ENCODE data around the gene ACSS1.

Gene ACSS1

GRCh38 chr20:25036331-25036936 lies 21.5 kb downstream of the ACSS1 start:
- DNase-seq (ENCODE audit: low read depth): no peak
- no peak overlapping the region for H3K4me3 ChIP-seq (ENCODE audit: low read depth, low read length)

- no peak overlapping the region for H3K4me3 ChIP-seq (ENCODE audit: low read depth, low read length)
- no peak for DNase-seq (ENCODE audit: low read depth)
These were observed 22.0 kb downstream of the ACSS1 start for GRCh38 chr20:25035921-25036320.

DNA sequence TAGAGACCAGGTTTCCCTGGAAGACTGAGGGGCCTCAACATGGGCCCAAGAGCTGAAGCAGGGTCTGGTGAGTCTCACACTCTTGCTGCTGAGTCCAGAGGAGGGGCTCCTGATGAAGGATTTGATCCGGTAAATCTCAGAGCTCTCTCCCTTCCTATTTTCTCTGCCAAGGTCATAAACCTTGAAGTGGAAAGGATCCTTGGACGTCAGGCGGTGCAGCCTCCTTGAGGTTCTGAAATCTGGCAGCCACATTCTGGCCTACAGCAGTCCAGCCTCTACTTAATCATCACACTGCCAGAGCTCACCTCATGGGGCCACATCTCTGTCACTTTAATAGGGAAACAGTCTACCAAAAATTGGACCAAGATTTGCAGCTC lies 24.0 kb downstream of the ACSS1 start:
- H3K4me3 ChIP-seq (ENCODE audit: low read depth, low read length): no peak overlapping the region
- no peak for DNase-seq (ENCODE audit: low read depth)

- H3K4me3 ChIP-seq (ENCODE audit: low read depth, low read length): no peak overlapping the region
- DNase-seq (ENCODE audit: low read depth): no peak
These were observed 24.5 kb downstream of the ACSS1 start for GRCh38 chr20:25033265-25033923.

GRCh38 chr20:25032478-25033264 lies 25.3 kb downstream of the ACSS1 start:
- H3K4me3 ChIP-seq (ENCODE audit: low read depth, low read length): no peak overlapping the region
- DNase-seq (ENCODE audit: low read depth): no peak

GRCh38 chr20:25032065-25032477 lies 25.9 kb downstream of the ACSS1 start:
- DNase-seq (ENCODE audit: low read depth): no peak
- no peak overlapping the region for H3K4me3 ChIP-seq (ENCODE audit: low read depth, low read length)

DNA sequence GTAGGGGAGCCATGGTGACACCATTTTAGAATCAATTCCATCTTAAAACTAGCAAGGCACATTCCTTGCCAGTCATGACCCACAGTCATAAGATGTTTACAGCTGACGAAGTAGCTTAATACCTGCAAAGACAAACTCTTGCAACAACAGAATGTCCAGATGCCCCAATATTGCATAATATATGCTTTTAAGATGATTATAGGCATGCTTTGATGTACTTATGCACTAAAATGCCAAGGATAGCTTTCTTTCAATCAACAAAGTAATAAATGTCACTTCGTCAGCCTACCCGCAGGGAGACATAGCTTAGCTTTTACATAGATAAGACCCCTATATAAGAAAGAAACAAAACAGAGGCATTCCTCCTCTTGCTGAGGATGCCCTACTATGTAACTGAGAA lies 26.7 kb downstream of the ACSS1 start:
- DNase-seq (ENCODE audit: low read depth): no peak
- no peak overlapping the region for H3K4me3 ChIP-seq (ENCODE audit: low read depth, low read length)

DNA sequence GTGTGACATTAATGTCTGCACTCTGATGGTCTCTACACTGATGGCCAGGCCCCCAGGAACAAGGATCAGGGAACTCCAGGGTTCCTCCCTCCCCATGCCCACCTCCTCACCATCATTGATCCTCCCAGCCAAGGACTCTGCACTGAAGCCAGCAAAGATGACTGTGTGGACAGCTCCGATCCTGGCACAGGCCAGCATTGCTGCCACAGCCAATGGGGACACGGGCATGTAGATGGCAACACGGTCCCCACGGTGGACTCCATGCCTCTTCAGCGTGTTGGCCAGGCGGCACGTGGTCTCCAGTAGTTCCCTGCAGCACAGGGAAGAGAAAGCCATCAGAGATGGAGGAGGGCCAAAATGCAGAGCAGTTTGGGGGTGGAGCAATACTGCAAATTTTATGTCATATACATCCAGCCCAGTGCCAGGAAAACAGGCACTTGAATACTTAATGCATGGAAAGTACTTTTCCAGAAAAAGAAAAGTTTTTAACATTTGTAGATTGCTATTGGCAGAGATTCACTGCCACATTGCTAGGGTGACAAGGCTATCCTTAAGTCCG lies 27.2 kb downstream of the ACSS1 start:
- H3K4me3 ChIP-seq (ENCODE audit: low read depth, low read length): no peak overlapping the region
- DNase-seq (ENCODE audit: low read depth): no peak

- DNase-seq (ENCODE audit: low read depth): no peak
These were observed 27.8 kb downstream of the ACSS1 start for GRCh38 chr20:25030007-25030648.

DNA sequence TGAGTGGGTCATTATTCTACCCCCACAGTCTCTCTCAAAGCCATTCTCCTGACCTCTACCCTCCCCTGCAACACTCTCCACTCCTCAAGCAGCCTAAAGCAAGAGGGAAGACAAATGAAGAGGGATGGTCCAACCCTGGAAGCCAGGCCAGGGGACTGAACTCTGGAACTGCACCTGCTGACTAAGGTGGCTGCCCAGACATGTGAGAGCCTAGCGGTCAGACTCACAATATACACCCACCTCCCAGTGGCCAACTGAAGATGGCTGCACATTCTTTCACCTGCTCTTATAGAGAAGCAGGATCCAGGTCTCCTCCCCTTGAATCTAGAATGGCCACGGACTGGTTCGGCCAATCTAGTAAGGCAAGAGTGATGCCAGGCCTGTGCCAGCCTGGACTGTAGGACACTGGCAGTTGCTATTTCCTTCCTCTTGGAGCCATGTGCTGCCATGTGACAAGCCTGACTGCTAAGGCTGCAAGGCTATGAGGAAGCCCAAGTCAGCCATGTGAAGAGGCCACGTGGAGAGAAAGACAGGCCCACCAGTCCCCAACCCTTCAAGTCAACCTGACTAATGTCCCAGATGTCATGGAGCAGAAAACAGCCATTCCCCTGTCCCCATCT lies 31.8 kb downstream of the ACSS1 start:
- no peak overlapping the region for H3K4me3 ChIP-seq (ENCODE audit: low read depth, low read length)
- no peak for DNase-seq (ENCODE audit: low read depth)

More at GRCh38 chr20:25030007-25030648, 27.8 kb downstream of the ACSS1 start:
- no peak overlapping the region for H3K4me3 ChIP-seq (ENCODE audit: low read depth, low read length)

DNA sequence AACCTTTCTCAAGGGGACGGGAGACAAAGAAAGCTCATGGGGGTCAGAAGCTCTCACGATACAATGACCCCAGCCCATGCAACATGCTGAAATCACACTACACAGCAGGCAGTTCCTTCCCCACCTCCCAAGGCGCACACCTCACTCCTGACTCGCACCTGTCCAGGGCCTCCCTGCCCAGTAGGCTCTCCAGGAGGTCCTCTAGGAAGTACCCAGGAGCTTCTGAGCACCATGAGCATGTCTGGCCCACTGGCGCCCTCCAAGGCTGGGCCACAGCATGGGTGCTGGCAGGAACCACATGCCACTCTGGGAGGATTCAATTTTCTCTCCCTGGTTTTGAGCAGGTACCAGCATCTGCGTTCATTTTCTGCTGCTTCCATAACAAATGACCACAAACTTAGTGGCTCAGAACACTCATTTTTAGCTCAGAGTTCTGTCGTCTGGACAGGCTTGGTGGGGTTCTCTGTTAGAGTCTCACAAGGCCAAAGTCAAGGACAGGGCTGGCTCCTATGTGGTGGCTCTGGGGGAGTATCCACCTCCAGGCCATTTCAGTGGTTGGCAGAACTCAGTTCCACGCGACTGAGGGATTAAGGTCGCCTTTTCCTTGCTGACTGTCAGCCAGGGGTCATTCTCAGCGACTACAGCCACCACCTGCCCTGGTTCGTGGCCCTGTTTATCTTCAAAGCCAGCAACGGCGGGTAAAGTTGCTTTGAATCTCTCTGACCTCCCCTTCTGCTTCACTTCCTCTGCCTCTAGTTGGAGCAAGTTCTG lies 32.7 kb downstream of the ACSS1 start:
- DNase-seq (ENCODE audit: low read depth): no peak

GRCh38 chr20:25024171-25024570 lies 33.8 kb downstream of the ACSS1 start:
- DNase-seq (ENCODE audit: low read depth): no peak
- H3K4me3 ChIP-seq (ENCODE audit: low read depth, low read length): no peak overlapping the region

More for the DNA sequence above, 32.7 kb downstream of the ACSS1 start:
- H3K4me3 ChIP-seq (ENCODE audit: low read depth, low read length): no peak overlapping the region

- H3K4me3 ChIP-seq (ENCODE audit: low read depth, low read length): no peak overlapping the region
- no peak for DNase-seq (ENCODE audit: low read depth)
These were observed 34.6 kb downstream of the ACSS1 start for GRCh38 chr20:25023356-25023755.

- no peak for DNase-seq (ENCODE audit: low read depth)
- no peak overlapping the region for H3K4me3 ChIP-seq (ENCODE audit: low read depth, low read length)
These were observed 35.3 kb downstream of the ACSS1 start for GRCh38 chr20:25022680-25023079.

- DNase-seq (ENCODE audit: low read depth): no peak
These were observed 36.6 kb downstream of the ACSS1 start for GRCh38 chr20:25021336-25021735.

DNA sequence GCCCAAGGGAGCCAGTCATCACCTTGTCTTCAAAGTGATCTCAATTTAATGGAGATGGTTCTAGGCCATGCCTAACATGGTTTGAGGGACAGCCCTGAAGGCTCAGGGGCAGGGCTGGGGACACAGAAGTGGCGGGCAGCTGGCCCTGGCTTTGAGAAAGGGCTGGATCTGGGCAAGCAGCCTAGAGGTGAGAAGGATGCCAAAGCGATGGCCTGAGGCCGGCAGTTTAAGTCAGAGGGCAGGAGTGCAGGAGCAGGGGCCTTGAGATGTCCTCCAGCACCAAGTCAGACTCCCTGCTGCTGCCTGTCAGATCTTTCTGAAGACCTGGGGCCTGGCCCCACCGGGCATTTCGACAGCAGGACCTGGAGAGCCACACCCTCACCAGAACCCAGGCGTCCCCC lies 37.0 kb downstream of the ACSS1 start:
- DNase-seq (ENCODE audit: low read depth): no peak
- H3K4me3 ChIP-seq (ENCODE audit: low read depth, low read length): no peak overlapping the region

More at GRCh38 chr20:25021336-25021735, 36.6 kb downstream of the ACSS1 start:
- H3K4me3 ChIP-seq (ENCODE audit: low read depth, low read length): no peak overlapping the region

DNA sequence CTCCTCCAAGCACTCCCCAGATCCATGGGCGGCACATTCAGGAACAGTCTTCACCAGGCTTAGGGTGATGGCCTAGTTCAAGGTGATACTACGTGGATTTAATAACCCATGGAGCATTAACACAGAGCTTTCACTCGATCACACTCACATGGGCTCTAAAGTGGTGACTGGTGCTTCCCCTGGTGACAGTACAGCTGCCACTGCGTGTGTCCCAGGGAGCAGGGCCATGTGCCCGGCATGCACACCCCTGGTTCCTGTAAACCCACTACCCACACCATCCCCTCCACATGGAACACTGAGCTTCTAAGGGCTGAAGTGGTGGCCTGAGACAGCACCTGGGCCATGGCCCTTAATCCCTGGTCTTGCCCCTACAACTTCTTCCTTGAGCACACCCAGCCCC lies 37.6 kb downstream of the ACSS1 start:
- H3K4me3 ChIP-seq (ENCODE audit: low read depth, low read length): no peak overlapping the region
- DNase-seq (ENCODE audit: low read depth): no peak

- no peak for DNase-seq (ENCODE audit: low read depth)
- H3K4me3 ChIP-seq (ENCODE audit: low read depth, low read length): no peak overlapping the region
These were observed 38.4 kb downstream of the ACSS1 start for GRCh38 chr20:25019381-25020155.
